ENCODE measurements around the gene PHLDB1. TPM values are rescaled to one million over a fixed set of nuclear protein-coding genes. Genes with fewer than 3 reads are reported as not detected.
"Not testable (repeated sequence)": the region's sequence is repeated elsewhere in the genome, so short reads cannot be mapped to it uniquely, and the experiment has no call there.

The PHLDB1 gene
- polyA plus RNA-seq, 1 donor from 2014 or later = not detected

GRCh38 chr11:118596224-118597146 is 10.9 kb upstream of the PHLDB1 start:
- H3K27ac Mint-ChIP-seq = peak overlapping the region in 2 of 3 donors; percentile 31 to 59
- H3K4me1 Mint-ChIP-seq = peaks cover 4 to 9% (median 6%) of the 10 kb centered on the region in 3 donors
- no peaks in the 10 kb centered on the region for H3K9me3 Mint-ChIP-seq
- H3K27me3 Mint-ChIP-seq = no peaks in the 10 kb centered on the region
- no peak overlapping the region for H3K4me3 Mint-ChIP-seq
- H3K36me3 Mint-ChIP-seq = peaks cover 4% of the 10 kb centered on the region

GRCh38 chr11:118597556-118597955 is 9.9 kb upstream of the PHLDB1 start:
- peaks cover 4% of the 10 kb centered on the region for H3K36me3 Mint-ChIP-seq
- no peaks in the 10 kb centered on the region for H3K9me3 Mint-ChIP-seq
- H3K27ac Mint-ChIP-seq = no peak overlapping the region
- H3K27me3 Mint-ChIP-seq = no peaks in the 10 kb centered on the region
- H3K4me3 Mint-ChIP-seq = no peak overlapping the region
- H3K4me1 Mint-ChIP-seq = peaks cover 4 to 9% (median 6%) of the 10 kb centered on the region in 3 donors

- Mint-ChIP-seq H3K4me1 (peaks cover 0 to 3% (median 0%) of the 10 kb centered on the region in 3 donors), H3K9me3 (no peaks in the 10 kb centered on the region), H3K27me3 (no peaks in the 10 kb centered on the region), H3K36me3 (peaks cover 2% of the 10 kb centered on the region), H3K4me3 (no peak overlapping the region), H3K27ac (peak overlapping the region in 1 of 3 donors; percentile 27)
Measured at GRCh38 chr11:118602331-118602730, 5.1 kb upstream of the PHLDB1 start.

- H3K36me3 Mint-ChIP-seq, H3K27me3 Mint-ChIP-seq, H3K4me1 Mint-ChIP-seq, H3K27ac Mint-ChIP-seq, H3K9me3 Mint-ChIP-seq, H3K4me3 Mint-ChIP-seq: not testable (repeated sequence)
Measured at GRCh38 chr11:118603709-118604108, 3.7 kb upstream of the PHLDB1 start.

GRCh38 chr11:118604566-118604965 is 2.8 kb upstream of the PHLDB1 start:
- H3K9me3 Mint-ChIP-seq = no peaks in the 10 kb centered on the region
- H3K4me3 Mint-ChIP-seq = peak overlapping the region in 1 of 4 donors; percentile 22
- H3K36me3 Mint-ChIP-seq = peaks cover 2% of the 10 kb centered on the region
- H3K27me3 Mint-ChIP-seq = peaks cover 6% of the 10 kb centered on the region
- peaks cover 0 to 11% (median 9%) of the 10 kb centered on the region in 3 donors for H3K4me1 Mint-ChIP-seq
- no peak overlapping the region for H3K27ac Mint-ChIP-seq

- H3K4me3 Mint-ChIP-seq = peak overlapping the region in 1 of 4 donors; percentile 22
- peak overlapping the region in 1 of 3 donors; percentile 73 for H3K27ac Mint-ChIP-seq
Measured at GRCh38 chr11:118605116-118605867, 2.1 kb upstream of the PHLDB1 start.

GRCh38 chr11:118606157-118606843 is 1.1 kb upstream of the PHLDB1 start:
- H3K4me3 Mint-ChIP-seq = peak overlapping the region in 2 of 4 donors; percentile 22 to 59
- H3K4me1 Mint-ChIP-seq = peaks cover 0 to 15% (median 12%) of the 10 kb centered on the region in 3 donors
- H3K36me3 Mint-ChIP-seq = peaks cover 2% of the 10 kb centered on the region
- no peaks in the 10 kb centered on the region for H3K9me3 Mint-ChIP-seq
- H3K27me3 Mint-ChIP-seq = peaks cover 10% of the 10 kb centered on the region
- H3K27ac Mint-ChIP-seq = peak overlapping the region in 1 of 3 donors; percentile 30

More at GRCh38 chr11:118605116-118605867, 2.1 kb upstream of the PHLDB1 start:
- Mint-ChIP-seq H3K27me3 (peaks cover 6% of the 10 kb centered on the region), H3K36me3 (no peaks in the 10 kb centered on the region), H3K9me3 (no peaks in the 10 kb centered on the region), H3K4me1 (peaks cover 0 to 15% (median 9%) of the 10 kb centered on the region in 3 donors)

- peaks cover 11% of the 10 kb centered on the region for H3K27me3 Mint-ChIP-seq
- H3K4me3 Mint-ChIP-seq = peak overlapping the region; percentile 22 to 89 (median 70)
- H3K36me3 Mint-ChIP-seq = peaks cover 2% of the 10 kb centered on the region
- peaks cover 0 to 15% (median 13%) of the 10 kb centered on the region in 3 donors for H3K4me1 Mint-ChIP-seq
- no peak overlapping the region for H3K27ac Mint-ChIP-seq
- no peaks in the 10 kb centered on the region for H3K9me3 Mint-ChIP-seq
Measured at GRCh38 chr11:118606844-118607228, 579 bp upstream of the PHLDB1 start.

GRCh38 chr11:118608360-118609227 is 1.2 kb downstream of the PHLDB1 start:
- H3K27me3 Mint-ChIP-seq = peaks cover 11% of the 10 kb centered on the region

GRCh38 chr11:118609380-118610224 is 2.2 kb downstream of the PHLDB1 start:
- peaks cover 0 to 15% (median 13%) of the 10 kb centered on the region in 3 donors for H3K4me1 Mint-ChIP-seq
- H3K4me3 Mint-ChIP-seq = peak overlapping the region; percentile 84 to 91 (median 86)
- peaks cover 2% of the 10 kb centered on the region for H3K36me3 Mint-ChIP-seq
- no peaks in the 10 kb centered on the region for H3K9me3 Mint-ChIP-seq
- H3K27me3 Mint-ChIP-seq = peaks cover 11% of the 10 kb centered on the region
- H3K27ac Mint-ChIP-seq = peak overlapping the region in 2 of 3 donors; percentile 93 to 95

More at GRCh38 chr11:118608360-118609227, 1.2 kb downstream of the PHLDB1 start:
- H3K27ac Mint-ChIP-seq = peak overlapping the region; percentile 35 to 95 (median 93)
- no peaks in the 10 kb centered on the region for H3K9me3 Mint-ChIP-seq
- peak overlapping the region; percentile 84 to 91 (median 86) for H3K4me3 Mint-ChIP-seq
- H3K4me1 Mint-ChIP-seq = peaks cover 0 to 15% (median 13%) of the 10 kb centered on the region in 3 donors
- peaks cover 2% of the 10 kb centered on the region for H3K36me3 Mint-ChIP-seq

- H3K4me1 Mint-ChIP-seq = peaks cover 0 to 15% (median 13%) of the 10 kb centered on the region in 3 donors
- H3K9me3 Mint-ChIP-seq = no peaks in the 10 kb centered on the region
- peak overlapping the region in 1 of 3 donors; percentile 95 for H3K27ac Mint-ChIP-seq
- peak overlapping the region; percentile 84 to 91 (median 86) for H3K4me3 Mint-ChIP-seq
- peaks cover 2% of the 10 kb centered on the region for H3K36me3 Mint-ChIP-seq
- H3K27me3 Mint-ChIP-seq = peaks cover 13% of the 10 kb centered on the region
Measured at GRCh38 chr11:118610225-118610772, 2.9 kb downstream of the PHLDB1 start.

GRCh38 chr11:118610773-118611432 is 3.5 kb downstream of the PHLDB1 start:
- H3K4me1 Mint-ChIP-seq = peaks cover 0 to 15% (median 13%) of the 10 kb centered on the region in 3 donors
- H3K36me3 Mint-ChIP-seq = peaks cover 2% of the 10 kb centered on the region
- H3K4me3 Mint-ChIP-seq = peak overlapping the region; percentile 50 to 87 (median 72)
- H3K9me3 Mint-ChIP-seq = no peaks in the 10 kb centered on the region
- peak overlapping the region in 1 of 3 donors; percentile 12 for H3K27ac Mint-ChIP-seq
- peaks cover 13% of the 10 kb centered on the region for H3K27me3 Mint-ChIP-seq
